NB4 (cell line): ENCODE measurements around the gene CHCHD6.

ENCODE experiments used
- DNase-seq: peaks from one replicate; pipeline ENCODE4 v3.0.0; 2010; ENCODE audit warnings: low read depth
- H3K4me3 ChIP-seq: one replicate; pipeline ENCODE4 v1.5.1; 2011; ENCODE audit warnings: mild to moderate bottlenecking, low read depth, low read length, moderate library complexity
- MYC ChIP-seq: IDR thresholded peaks from 2 replicates; pipeline ENCODE4 v1.6.1; 2011; ENCODE audit warnings: low read depth, low read length
- POLR2A ChIP-seq: IDR thresholded peaks from 2 replicates; pipeline ENCODE4 v1.6.1; 2011; ENCODE audit warnings: mild to moderate bottlenecking; ENCODE audit not compliant: insufficient read length; ENCODE audit errors: extremely low read depth
- TF ChIP-seq, protein P1 (sequence below): IDR thresholded peaks from 2 replicates; pipeline ENCODE4 v1.6.1; 2011; ENCODE audit warnings: low read depth, low read length
- TF ChIP-seq, protein P2 (sequence below): IDR thresholded peaks from one replicate; pipeline ENCODE4 v1.5.1; 2012; ENCODE audit warnings: low read depth, low read length

CHCHD6 gene

GRCh38 chr3:126961791-126962461, 257.9 kb downstream of the CHCHD6 start:
- H3K4me3 ChIP-seq, result no peak overlapping the region
- DNase-seq, result no peak
- TF ChIP-seq MYC (no peak), POLR2A (no peak)
- TF ChIP-seq, protein P1, sequence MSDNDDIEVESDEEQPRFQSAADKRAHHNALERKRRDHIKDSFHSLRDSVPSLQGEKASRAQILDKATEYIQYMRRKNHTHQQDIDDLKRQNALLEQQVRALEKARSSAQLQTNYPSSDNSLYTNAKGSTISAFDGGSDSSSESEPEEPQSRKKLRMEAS, result no peak
- TF ChIP-seq, protein P2, sequence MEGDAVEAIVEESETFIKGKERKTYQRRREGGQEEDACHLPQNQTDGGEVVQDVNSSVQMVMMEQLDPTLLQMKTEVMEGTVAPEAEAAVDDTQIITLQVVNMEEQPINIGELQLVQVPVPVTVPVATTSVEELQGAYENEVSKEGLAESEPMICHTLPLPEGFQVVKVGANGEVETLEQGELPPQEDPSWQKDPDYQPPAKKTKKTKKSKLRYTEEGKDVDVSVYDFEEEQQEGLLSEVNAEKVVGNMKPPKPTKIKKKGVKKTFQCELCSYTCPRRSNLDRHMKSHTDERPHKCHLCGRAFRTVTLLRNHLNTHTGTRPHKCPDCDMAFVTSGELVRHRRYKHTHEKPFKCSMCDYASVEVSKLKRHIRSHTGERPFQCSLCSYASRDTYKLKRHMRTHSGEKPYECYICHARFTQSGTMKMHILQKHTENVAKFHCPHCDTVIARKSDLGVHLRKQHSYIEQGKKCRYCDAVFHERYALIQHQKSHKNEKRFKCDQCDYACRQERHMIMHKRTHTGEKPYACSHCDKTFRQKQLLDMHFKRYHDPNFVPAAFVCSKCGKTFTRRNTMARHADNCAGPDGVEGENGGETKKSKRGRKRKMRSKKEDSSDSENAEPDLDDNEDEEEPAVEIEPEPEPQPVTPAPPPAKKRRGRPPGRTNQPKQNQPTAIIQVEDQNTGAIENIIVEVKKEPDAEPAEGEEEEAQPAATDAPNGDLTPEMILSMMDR, result no peak

GRCh38 chr3:126962756-126963155, 258.7 kb downstream of the CHCHD6 start:
- no peak for DNase-seq
- TF ChIP-seq, protein P1, result no peak
- TF ChIP-seq MYC, result no peak
- TF ChIP-seq POLR2A, result no peak
- TF ChIP-seq, protein P2, result no peak
- H3K4me3 ChIP-seq, result no peak overlapping the region

DNA sequence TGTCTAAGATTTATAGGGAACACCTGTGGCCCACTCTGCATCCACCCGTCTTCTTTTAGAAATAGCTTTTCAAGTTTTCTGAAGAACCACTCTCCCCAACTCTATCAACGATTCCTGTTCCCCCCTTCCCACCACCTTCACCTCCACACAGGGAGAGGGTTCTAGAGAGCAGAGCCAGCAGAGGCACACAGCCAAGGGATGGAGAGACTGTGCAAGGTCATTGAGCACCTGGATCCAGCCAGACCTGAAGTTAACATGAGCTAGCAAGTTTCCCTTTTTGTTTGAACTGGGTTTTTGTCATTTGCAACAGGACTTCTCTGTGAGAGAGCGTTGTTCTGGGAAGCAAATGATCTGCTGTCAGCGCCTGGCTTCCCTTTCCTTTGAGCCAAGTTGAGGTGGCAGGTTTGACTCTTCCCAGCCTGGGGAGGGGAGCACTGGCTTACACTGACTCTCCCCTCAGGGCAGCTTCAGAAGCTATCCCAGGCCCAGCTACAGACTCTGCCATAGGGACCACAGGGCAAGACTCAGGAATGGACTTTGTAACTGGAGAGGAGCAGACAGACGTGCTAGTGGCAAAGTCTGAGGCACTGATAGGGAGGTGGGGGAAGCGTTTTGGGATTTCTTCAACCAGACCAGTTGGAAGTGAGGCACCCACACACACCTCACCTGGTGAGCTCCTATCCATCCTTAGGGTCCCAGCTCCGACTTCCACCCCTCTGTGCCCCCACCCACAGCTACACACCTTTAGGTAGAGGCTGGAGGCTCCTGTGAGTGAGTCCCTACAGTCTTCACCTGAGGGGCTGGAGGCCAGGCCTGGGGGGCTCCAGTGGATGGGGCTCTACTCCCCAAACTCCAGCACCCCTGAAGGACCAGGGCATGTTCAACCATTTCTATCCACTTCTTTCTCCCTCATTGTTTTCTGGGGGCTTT, 259.5 kb downstream of the CHCHD6 start:
- no peak for DNase-seq
- no peak overlapping the region for H3K4me3 ChIP-seq
- no peak for TF ChIP-seq MYC
- TF ChIP-seq POLR2A, result no peak
- TF ChIP-seq, protein P1, result no peak
- TF ChIP-seq, protein P2, result no peak

GRCh38 chr3:126964261-126964660, 260.2 kb downstream of the CHCHD6 start:
- no peak for TF ChIP-seq POLR2A
- TF ChIP-seq, protein P2, result no peak
- TF ChIP-seq, protein P1, result no peak
- no peak for TF ChIP-seq MYC
- no peak for DNase-seq
- H3K4me3 ChIP-seq, result no peak overlapping the region

DNA sequence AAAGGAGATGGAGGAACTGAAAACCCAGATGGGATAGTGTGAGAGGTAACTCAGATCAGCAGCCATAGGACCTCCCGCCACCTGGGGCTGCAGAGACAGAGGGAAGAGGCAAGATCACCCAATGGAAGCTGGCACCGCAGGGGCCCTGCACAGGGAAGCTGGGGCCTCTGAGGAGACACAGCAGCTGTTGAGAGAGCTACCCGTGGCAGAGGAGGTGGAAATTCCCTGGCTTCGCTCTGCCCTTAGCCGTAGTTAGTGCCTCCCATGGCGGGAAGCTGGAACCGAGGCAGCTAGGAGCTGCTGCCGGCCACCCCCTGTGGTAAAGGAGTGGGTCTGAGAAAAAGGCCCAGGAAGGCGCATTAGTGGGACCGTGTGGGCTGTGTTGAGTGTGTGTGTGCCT, 260.9 kb downstream of the CHCHD6 start:
- no peak for DNase-seq

More for the DNA sequence above, 260.9 kb downstream of the CHCHD6 start:
- no peak overlapping the region for H3K4me3 ChIP-seq
- TF ChIP-seq, protein P1, result no peak
- TF ChIP-seq, protein P2, result no peak
- TF ChIP-seq POLR2A (no peak), MYC (no peak)
